Neural crest cell (in vitro differentiated cells): ENCODE measurements around the gene EGF. TPM values are rescaled to one million over a fixed set of nuclear protein-coding genes. Genes with fewer than 3 reads are reported as not detected.
"Not testable (repeated sequence)": the region's sequence is repeated elsewhere in the genome, so short reads cannot be mapped to it uniquely, and the experiment has no call there.

Source experiments
- DNase-seq: peaks from one replicate; pipeline ENCODE4 v3.0.0; 2021; ENCODE audit warnings: low read depth, mixed read lengths, low spot score
- H3K27ac Mint-ChIP-seq: one replicate; pipeline ENCODE4 v1.8.0; 2021; ENCODE audit warnings: mild to moderate bottlenecking, mixed read lengths; ENCODE audit not compliant: unreplicated experiment
- H3K27me3 Mint-ChIP-seq: 2 replicates; pipeline ENCODE4 v1.8.0; 2021; ENCODE audit warnings: low read depth, mild to moderate bottlenecking, mixed read lengths
- H3K36me3 Mint-ChIP-seq: 2 replicates; pipeline ENCODE4 v1.8.0; 2021; ENCODE audit warnings: low read depth, mild to moderate bottlenecking, mixed read lengths
- H3K4me1 Mint-ChIP-seq: 2 replicates; pipeline ENCODE4 v1.8.0; 2021; ENCODE audit warnings: mixed read lengths
- H3K4me3 Mint-ChIP-seq: one replicate; pipeline ENCODE4 v1.8.0; 2021; ENCODE audit warnings: mild to moderate bottlenecking, mixed read lengths
- H3K9me3 Mint-ChIP-seq: 2 replicates; pipeline ENCODE4 v1.8.0; 2021; ENCODE audit warnings: mixed read lengths
- total RNA-seq: library from RNA; stranded (reverse); gene quantifications from 2 replicates; pipeline ENCODE4 v1.2.1, GENCODE V29; 2021
- TF ChIP-seq, protein P1 (sequence below): fragments of 200-600 bp; sonication (generic); conservative IDR thresholded peaks from 2 replicates; pipeline ENCODE4 v1.5.0; 2021; ENCODE audit warnings: antibody characterized with exemption, mild to moderate bottlenecking

EGF gene
- total RNA-seq, 1 donor from 2014 or later = 0.84 TPM

DNA sequence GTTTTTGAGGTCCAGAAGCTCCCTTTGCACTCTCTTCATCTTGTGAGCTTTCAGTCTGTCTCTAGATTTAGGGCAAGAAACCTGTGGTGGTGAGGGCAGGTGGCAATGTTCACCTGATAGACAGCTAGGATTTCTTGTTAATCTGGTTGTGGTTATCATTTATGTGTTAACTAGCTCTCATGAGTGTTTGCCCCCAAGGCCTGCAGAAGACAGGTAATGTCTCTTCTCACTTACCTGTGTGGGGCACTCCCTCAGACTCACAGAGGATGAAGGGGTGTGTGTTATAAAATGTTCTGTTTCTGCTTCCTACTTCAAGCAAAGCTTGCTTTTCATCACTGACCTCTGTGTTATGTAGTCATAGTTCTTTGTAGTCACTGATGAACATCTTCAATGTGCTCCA, 17.8 kb downstream of the EGF start:
- TF ChIP-seq, protein P1, sequence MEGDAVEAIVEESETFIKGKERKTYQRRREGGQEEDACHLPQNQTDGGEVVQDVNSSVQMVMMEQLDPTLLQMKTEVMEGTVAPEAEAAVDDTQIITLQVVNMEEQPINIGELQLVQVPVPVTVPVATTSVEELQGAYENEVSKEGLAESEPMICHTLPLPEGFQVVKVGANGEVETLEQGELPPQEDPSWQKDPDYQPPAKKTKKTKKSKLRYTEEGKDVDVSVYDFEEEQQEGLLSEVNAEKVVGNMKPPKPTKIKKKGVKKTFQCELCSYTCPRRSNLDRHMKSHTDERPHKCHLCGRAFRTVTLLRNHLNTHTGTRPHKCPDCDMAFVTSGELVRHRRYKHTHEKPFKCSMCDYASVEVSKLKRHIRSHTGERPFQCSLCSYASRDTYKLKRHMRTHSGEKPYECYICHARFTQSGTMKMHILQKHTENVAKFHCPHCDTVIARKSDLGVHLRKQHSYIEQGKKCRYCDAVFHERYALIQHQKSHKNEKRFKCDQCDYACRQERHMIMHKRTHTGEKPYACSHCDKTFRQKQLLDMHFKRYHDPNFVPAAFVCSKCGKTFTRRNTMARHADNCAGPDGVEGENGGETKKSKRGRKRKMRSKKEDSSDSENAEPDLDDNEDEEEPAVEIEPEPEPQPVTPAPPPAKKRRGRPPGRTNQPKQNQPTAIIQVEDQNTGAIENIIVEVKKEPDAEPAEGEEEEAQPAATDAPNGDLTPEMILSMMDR = no peak
- Mint-ChIP-seq H3K4me1 (peaks cover 4% of the 10 kb centered on the region), H3K4me3 (no peak overlapping the region), H3K36me3 (peaks cover 3% of the 10 kb centered on the region), H3K27me3 (no peaks in the 10 kb centered on the region), H3K9me3 (peaks cover 3% of the 10 kb centered on the region), H3K27ac (no peak overlapping the region)
- DNase-seq = no peak

DNA sequence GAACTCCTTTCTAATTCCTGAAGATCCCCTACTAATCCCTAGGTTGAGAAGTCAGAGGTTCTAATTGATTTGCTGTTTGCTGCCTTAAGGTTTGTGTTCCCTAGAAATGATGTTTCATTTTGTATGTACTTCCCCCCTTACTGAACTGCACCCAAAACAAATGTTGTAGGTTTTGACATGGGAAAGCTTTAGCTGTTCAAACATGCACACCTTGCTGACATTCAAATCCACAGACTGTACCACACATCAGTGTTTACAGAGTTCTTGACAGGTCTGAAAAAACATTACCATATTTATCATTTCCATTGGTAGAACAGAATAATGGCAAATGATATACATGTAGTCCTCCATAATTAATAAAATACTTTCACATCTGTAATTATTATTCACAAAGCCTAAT, 18.2 kb downstream of the EGF start:
- peaks cover 4% of the 10 kb centered on the region for H3K4me1 Mint-ChIP-seq
- H3K4me3 Mint-ChIP-seq = no peak overlapping the region
- H3K36me3 Mint-ChIP-seq = peaks cover 3% of the 10 kb centered on the region
- peaks cover 3% of the 10 kb centered on the region for H3K9me3 Mint-ChIP-seq
- no peak for DNase-seq
- TF ChIP-seq, protein P1 = no peak
- no peaks in the 10 kb centered on the region for H3K27me3 Mint-ChIP-seq
- H3K27ac Mint-ChIP-seq = no peak overlapping the region

DNA sequence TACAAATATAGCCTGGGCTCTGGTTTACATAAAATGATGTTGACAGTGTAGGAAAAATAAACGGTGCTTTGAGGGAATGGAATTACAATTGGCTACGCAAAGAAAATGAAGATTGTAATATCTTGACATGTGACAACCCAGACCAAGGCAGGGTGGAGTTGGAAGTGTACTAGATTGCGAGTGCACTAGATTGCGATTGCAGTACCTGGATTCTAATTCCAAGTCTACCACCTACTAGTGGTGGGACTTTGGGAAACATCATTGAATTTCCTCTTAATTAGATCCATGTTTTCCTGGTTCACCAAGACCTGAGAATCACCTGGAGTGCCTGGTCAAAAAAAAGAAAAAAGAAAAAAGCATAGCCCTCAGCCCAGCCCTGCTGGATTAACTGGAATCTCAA, 18.6 kb downstream of the EGF start:
- Mint-ChIP-seq H3K36me3 (peaks cover 3% of the 10 kb centered on the region), H3K27ac (no peak overlapping the region), H3K9me3 (peaks cover 3% of the 10 kb centered on the region), H3K4me3 (no peak overlapping the region), H3K27me3 (no peaks in the 10 kb centered on the region), H3K4me1 (peaks cover 4% of the 10 kb centered on the region)
- DNase-seq = no peak
- TF ChIP-seq, protein P1 = no peak

DNA sequence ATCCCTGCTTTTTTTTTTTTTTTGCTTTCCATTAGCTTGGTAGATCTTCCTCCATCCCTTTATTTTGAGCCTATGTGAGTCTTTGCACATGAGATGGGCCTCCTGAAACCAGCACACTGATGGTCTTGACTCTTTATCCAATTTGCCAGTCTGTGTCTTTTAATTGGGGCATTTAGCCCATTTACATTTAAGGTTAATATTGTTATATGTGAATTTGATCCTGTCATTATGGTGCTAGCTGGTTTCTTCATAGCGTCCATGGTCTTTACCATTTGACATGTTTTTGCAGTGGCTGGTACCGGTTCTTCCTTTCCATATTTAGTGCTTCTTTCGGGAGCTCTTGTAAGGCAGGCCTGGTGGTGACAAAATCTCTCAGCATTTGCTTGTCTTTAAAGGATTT, 24.7 kb downstream of the EGF start:
- not testable (repeated sequence) for DNase-seq, H3K4me3 Mint-ChIP-seq, H3K27me3 Mint-ChIP-seq, H3K4me1 Mint-ChIP-seq, H3K27ac Mint-ChIP-seq
- Mint-ChIP-seq H3K36me3 (peaks cover 11% of the 10 kb centered on the region), H3K9me3 (peaks cover 10% of the 10 kb centered on the region)

DNA sequence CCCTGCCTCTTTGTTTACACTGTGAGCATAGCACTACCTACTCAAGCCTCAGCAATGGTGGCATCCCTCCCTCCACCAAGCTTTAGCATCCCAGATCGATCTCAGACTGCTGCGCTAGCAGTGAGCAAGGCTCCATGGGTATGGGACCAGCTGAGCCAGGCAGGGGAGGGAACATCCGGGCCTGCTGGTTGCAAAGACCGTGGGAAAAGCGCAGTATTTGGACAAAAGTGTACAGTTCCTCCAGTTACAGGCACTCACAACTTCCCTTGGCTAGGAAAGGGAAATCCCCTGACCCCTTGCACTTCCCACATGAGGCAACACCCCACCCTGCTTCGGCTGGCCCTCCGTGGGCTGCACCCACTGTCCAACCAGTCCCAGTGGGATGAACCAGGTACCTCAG, 26.5 kb downstream of the EGF start:
- H3K27ac Mint-ChIP-seq = no peak overlapping the region
- peaks cover 11% of the 10 kb centered on the region for H3K9me3 Mint-ChIP-seq
- H3K36me3 Mint-ChIP-seq = peaks cover 11% of the 10 kb centered on the region
- DNase-seq = no peak
- TF ChIP-seq, protein P1 = no peak
- no peak overlapping the region for H3K4me3 Mint-ChIP-seq
- H3K27me3 Mint-ChIP-seq = no peaks in the 10 kb centered on the region
- no peaks in the 10 kb centered on the region for H3K4me1 Mint-ChIP-seq

DNA sequence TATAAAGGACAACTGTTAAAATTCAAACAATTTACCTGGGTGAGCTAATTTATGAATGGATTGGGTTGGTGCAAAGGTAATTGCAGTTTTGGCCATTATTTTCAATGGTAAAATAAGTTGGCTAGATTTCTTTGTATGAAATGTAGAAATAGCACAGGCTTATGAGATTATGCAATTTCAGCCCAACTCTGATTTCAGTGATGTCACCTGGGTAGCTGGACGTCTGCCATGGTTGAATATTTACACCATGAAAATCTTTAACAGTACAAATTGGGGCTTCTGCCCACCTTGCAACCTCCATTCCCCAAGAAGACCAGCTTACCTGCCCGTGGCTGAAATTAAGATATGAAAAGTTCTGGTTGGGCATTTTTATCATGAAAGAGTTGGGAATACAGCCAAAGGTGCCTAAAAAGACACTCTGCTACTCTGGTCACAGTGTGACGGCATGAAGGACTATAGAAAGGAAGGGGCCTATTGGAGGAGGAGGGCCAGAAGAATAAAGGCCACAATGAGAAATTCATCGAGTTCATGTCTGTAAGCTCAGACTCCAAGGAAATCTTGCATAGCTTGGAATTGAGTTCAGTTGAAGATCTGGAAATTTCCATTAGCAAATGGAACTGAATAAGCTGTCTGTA, 29.7 kb downstream of the EGF start:
- H3K27me3 Mint-ChIP-seq = no peaks in the 10 kb centered on the region
- TF ChIP-seq, protein P1 = no peak
- H3K27ac Mint-ChIP-seq = no peak overlapping the region
- H3K36me3 Mint-ChIP-seq = peaks cover 2% of the 10 kb centered on the region
- H3K9me3 Mint-ChIP-seq = peaks cover 3% of the 10 kb centered on the region
- DNase-seq = no peak
- no peaks in the 10 kb centered on the region for H3K4me1 Mint-ChIP-seq
- H3K4me3 Mint-ChIP-seq = no peak overlapping the region
